ENCODE results near the gene EFEMP1.
"Not testable (repeated sequence)": the region's sequence is repeated elsewhere in the genome, so short reads cannot be mapped to it uniquely, and the experiment has no call there.

The EFEMP1 gene

DNA sequence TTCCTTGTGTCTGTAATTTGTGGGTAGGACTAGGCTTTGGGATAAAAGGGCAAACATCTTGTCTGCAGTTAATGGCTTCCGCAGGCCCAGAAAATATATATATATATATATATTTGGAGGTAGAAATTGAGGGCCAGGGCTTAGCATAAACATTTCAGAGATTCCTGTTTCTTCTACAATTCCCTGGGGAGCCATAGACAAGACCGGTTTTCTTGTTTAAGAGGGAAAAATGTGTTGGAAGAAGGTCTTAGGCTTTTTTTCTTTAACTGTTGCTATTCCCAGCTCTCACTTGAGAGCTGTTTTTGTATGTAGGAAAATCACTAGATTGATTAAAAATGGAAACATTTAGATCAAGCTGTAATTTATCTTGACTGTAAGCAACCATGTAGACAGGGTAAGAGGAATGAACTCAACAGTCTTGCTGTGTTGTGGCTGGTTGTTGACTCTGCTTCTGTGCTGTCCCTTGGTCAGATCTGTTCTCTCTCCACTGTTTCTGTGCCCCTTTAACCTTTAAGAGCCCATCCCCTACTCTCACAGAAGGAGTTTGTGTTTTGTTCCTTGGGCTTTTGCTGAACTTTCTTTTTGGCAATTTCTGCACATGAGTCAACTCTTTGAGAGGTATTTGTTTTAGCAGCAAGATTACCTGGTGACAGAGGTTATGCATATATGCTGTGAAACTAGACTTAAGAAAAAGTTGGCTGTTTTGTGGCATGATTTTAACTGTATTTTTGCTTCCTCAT lies 58.3 kb downstream of the EFEMP1 start:
- no peak for DNase-seq (ENCODE audit: low read depth in 2 of 2)

DNA sequence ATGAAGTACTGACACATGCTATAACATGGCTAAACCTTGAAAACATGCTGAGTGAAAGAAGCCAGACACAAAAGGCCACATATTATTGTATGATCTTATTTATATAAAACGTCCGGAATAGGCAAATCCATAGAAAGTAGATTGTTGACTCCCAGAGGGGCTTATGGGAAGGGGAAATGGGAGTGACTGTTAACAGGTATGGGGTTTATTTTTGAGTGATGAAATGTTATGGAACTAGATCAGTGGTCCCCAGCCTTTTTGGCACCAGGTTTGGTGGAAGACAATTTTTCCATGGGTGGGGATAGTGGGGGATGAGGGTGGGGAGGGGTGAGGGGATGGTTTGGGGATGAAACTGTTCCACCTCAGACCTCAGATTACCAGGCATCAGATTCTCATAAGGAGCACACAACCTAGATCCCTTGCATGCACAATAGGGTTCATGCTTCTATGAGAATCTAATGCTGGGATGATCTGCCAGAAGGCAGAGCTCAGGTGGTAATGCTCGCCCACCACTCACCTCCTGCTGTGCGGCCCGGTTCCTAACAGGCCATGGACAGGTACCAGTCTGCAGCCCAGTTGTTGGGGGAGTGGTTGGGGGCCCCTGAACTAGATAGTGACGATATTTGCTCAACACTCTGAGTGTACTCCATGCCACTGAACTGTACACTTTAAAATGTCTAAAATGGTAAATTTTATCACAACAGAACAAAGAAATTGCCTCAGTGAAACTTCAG lies 59.1 kb downstream of the EFEMP1 start:
- no peak for DNase-seq (ENCODE audit: low read depth in 2 of 2)

DNA sequence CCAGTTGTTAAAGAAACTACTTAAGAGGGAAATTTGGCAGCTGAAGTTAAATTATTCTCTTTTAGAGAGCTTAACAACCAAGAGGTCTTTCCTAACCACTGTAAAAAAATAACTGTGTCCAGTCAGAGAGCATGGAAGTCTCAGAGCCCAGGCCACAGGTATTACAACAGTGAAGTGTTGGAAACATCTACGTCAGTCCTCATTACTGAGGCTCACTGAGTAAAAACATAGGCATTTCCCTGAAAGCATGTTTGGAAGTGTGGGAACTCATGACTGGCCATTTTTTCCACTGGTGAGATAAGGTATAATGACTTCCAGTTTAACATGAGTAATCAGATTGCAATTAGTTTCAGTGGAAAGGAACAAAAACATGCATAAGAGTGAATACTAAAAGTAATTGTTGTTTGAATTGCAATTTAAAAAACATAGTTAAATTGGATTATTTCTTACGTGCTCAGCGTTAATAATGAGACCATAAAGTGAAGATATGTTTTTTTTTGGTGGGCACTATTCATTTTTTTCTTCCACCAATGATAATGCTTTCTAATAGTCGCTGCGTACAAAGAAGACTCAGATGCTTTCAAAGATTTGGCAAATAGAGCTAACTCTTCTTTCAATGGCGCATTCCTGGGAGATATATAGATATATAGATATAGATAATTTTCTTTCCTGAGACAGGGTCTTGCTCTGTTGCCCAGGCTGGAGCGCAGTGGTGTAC lies 60.8 kb downstream of the EFEMP1 start:
- DNase-seq (ENCODE audit: low read depth in 2 of 2) = no peak

DNA sequence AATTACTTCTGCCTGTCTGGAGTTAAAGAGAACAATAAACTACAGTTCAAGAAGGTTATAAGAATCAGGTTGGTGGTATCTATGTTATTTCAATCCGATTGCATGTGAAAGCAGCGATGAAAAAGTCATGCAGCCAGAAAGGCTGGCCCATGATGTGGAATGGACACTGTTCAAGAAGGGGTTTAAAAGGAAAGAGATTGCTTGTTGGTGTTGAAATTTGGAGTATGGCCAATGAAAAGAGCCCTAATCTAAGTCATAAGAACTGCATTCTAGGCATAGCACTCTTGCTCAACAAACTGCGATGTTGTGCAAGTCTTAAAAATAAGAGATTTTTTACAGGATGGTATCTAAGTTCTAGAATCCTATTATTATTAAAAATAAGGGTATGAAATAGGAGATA lies 61.3 kb downstream of the EFEMP1 start:
- no peak for DNase-seq (ENCODE audit: low read depth in 2 of 2)

DNA sequence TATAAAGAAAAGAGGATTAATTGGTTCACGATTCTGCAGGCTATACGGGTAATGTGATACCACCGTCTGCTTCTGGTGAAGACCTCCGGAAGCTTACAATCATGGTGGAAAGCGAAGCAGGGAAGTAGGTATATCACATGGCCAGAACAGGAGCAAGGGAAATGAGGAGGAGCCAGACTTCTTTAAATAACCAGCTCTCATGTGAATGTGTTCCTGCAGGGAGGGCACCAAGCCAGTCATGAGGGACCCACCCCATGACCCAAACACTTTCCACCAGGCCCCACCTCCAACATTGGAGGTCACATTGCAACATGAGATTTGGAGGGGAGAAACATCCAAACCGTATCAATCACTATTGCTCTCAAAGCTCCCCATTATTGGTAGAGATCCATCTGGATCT lies 61.8 kb downstream of the EFEMP1 start:
- DNase-seq (ENCODE audit: low read depth in 2 of 2) = no peak

DNA sequence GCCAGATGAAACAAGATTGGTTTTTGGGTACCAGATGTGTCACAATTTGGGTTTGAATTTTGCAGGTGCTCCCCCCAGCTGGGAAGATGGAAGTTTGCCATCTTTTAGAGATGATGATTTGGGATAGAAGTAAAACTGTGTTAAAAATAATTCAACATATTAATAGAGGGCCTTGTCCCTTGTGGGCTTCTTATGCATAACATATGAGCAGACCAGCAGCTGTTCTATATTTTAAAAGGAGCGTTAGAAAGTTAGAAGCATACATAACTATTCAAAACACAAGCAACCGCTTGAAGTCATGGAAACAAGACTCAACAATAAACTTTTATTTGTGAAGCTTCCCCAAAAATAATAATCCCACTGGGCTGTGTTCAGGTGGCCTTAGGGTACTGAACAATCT lies 62.8 kb downstream of the EFEMP1 start:
- DNase-seq (ENCODE audit: low read depth in 2 of 2) = no peak

DNA sequence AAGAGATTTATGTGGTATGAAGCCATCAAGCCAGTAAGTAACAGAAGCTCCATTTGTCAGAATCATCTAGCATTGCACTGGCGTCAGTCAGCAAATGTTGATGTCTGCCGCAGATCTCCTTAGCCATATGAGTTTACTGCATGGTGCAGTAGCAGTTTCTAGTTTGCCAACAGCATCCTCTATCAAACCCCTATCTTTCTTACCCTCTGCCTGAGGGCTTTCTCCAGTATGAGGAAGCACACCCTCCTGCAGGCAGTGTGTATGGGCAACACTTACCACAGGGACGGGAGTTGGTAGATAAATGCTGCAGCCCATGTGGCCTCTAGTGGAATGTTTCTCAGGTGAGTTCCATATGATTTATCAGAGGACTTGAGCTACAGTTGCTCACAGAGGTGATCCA lies 63.7 kb downstream of the EFEMP1 start:
- DNase-seq (ENCODE audit: low read depth in 2 of 2) = no peak

DNA sequence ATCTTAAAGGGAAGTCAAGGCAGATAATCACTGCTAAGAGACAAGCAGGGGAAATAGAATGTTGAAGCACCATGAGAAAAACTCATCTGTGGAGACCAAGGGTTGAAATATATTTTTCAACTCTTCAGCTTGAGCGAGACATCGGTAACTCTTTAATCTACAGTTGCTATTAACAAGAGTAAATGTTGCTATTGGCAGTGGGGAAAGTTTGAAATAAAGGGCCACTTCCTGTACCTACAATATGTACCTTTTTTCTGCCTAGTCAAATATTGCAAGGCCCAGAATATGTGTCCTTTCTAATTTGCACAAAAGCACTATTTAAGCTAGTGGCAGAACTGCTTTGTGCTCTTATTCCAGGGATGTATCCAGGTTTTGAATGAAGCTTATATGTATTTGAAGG lies 65.8 kb downstream of the EFEMP1 start:
- no peak for DNase-seq (ENCODE audit: low read depth in 2 of 2)

DNA sequence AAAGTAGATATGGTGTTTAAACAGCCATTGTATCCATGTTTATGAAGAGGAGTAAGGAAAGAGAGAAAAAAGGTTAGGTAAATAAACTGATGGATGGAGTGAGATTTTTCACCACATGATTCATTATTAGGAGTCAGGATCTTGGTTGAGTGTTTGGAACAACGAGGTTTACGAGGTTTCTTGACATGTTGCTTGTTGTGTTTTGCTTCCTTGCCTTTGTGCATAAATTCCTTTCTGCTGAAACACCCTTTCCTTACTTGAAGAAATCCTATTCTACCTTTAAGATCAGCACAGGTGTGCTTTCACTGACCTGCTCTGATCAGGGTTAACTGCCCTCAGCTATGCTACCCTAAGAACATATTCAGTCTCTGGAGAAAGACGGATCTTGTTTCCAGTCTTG lies 66.6 kb downstream of the EFEMP1 start:
- DNase-seq (ENCODE audit: low read depth in 2 of 2) = no peak

DNA sequence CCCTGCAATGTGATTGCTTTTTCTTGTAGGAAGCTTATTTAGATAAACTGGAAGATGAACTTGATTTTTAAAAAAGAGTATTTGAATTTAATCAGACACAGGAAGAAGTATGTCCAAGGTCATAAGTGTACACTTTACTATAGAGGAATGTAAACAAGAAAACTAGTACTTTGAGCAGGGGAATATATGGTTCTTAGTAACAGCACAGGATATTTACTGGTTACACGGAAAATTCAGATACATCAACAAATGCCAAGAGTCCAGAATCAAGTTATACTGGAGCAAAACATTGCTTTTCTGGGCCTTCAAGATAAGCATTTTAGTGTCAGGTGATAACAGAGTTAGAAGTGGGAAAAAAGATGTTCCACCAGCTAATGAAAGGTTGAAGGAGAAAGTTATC lies 75.5 kb downstream of the EFEMP1 start:
- DNase-seq (ENCODE audit: low read depth in 2 of 2) = no peak

DNA sequence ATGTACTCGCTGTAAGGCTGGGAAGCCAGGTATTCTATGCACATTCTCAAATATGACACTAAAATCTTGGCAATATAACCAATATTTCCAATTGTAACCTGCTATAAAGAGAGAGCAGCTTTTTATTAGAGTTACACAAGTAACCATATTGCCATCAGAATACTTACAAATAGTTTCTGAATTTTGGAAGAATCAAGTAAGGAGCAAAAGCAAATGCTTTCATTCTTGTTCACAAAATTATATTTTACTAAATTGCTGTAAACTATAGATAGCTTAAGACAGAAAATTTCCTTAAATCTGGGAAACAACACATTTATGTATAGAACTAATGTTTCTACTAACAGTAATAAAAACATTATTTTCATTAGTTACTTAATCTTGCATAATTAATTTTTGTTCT lies 77.2 kb downstream of the EFEMP1 start:
- no peak for DNase-seq (ENCODE audit: low read depth in 2 of 2)

DNA sequence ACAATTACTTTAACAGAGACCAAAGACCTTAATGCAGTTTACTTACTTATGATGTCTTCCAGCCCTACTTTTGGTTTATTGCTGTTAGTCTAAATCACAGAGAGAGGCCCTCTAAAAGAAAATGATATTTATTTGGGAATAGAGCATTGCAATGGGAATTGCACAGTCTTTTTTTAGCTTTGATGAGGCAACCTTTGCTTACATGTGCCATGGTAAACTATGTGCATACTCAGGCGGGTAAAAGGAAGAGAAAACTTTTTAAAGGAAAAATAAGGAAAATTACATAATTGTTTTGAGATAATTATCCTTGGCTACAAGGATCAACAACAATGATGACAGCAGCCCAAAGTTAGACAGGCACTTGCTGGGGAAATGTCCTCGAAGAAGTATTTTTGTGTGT lies 78.6 kb downstream of the EFEMP1 start:
- DNase-seq (ENCODE audit: low read depth in 2 of 2) = no peak

DNA sequence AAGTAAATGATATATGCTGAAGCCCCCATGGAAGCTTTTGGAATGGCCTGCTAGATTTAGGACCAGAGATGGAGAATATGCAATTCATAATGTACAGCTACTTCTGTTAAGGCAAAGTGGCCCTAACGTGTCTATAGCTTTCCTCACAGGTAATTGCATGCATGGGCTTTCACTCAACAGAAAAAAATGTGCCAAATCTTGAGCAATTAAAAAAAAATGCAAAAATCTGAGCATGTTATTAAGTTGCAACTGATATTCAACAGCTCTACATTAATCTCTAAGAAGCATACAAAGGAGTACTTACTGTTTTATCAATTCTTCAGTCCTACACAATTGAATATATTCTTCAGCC lies 79.6 kb downstream of the EFEMP1 start:
- DNase-seq (ENCODE audit: low read depth in 2 of 2) = no peak

DNA sequence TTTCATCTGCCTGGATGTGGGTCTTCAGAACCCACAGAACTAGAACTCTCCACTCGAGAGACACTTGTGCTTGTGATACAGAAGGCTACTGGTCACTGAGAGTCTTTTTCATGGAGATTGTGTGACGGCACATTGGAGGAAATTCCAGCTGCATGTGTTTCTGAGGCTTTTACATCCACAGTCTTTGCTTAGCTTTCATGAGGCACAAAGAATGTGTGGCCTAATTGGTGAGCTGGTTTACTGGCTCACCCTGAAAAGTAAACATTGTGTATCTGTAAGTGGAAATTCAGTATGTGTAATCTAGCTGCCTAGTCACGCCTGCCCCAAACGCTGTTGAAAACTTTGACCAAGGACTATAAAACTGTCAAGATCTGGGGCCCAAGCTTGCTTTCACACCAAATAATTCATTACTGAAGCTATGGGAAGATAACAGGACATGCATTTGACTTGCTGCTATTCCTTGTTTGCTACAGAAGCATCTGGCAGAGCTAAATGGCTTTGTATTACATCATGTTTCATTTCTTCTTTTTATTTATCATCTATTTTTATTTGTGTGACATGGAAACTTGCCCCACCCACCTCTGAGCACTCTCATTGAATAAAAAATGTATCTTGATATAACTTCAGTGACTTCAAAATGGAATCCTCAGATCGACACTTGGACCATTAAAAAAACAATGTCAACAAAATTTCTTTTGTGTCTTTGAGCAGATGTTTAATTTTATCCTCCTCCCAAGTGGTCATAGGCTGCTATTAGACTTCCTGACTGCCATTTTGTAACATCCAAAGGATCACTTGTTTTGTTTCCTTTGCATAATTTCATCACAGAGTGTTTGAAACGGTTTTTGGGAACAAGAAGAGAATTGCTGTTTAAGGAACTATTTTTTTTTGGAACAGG lies 80.2 kb downstream of the EFEMP1 start:
- DNase-seq (ENCODE audit: low read depth in 2 of 2) = no peak

DNA sequence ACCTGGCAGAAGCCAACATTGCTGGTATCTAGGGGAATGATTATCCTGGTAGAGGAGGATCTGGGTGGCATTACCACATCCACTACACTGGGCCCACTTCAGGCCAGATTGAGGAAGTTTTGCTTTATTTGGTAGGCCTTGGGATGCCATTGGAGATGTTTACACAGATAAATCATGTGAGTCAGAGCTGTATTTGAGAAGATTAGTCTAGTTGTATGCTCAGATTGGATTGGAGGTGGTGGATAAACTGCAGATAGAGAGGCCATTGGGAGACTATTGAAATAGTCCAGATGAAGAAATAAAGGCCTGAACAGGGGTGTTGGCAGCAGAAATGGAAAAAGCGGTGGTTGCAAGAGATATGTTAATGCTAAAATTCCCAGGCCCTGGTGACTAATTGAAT lies 81.5 kb downstream of the EFEMP1 start:
- DNase-seq (ENCODE audit: low read depth in 2 of 2) = no peak

DNA sequence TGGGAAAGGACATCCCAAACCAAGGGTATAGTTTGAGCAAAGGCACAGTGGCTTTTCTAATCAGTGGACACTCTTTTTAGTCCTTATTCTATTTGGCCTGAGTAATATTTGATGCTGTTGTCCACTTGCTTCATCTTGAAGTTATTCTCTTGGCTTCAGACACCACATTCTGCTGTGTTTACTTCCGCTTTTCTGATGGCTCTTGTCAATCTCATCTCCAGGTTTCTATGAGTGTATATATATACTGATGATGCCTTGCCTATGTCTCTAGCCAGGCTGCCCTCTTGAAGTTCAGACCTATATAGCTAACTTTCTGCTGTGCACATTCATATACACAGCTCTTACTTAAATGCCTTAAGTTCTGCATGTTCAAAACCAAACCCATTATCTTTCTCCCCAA lies 83.1 kb downstream of the EFEMP1 start:
- no peak for DNase-seq (ENCODE audit: low read depth in 2 of 2)

DNA sequence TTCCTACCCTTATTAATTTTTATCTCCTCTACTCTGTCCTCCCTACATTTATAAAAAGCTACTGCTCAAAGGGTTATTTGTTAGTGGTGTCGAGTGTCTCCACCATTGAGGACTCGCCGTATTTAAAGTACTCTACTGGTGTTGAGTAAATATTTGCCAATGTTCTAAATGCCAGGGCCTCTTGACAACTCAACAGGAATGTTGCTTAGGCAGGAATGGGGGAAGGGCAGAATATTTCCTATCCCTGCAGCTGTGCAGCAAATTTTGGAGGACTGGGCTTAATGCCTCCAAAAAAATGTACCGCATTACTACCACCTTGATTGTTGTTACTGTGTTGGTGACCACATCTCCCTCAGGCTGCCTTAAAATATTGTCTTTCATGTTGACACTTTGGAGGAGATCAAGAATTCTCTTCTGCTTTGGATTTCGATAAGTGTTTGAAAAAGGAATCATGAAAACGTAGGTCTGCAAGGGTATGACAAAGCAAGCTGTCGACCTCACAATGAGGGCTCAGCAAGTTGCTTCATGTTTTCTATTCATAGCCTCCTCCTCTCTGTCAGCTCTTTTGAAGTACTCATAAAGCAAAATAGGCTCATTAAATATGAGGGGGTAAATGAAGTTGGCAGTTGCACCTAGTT lies 84.3 kb downstream of the EFEMP1 start:
- no peak for DNase-seq (ENCODE audit: low read depth in 2 of 2)

DNA sequence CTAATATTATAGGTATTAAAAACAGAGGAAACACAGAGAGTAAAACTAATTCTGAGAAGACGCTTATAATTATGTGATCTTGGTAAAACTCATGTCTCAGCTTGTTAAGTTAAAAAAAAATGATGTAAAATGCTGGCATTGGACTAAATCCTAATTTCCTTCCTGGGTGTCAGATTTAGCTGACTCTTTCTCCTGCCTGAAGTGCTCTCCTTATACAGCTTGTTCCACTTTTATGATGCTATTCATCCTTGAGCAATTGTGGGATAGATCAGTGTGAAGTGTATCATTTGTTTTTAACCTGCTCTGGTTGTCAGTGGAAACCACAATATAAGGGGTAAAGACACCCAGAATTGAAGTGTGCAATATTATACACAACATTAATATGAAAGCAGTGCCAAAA lies 84.9 kb downstream of the EFEMP1 start:
- DNase-seq (ENCODE audit: low read depth in 2 of 2) = no peak

DNA sequence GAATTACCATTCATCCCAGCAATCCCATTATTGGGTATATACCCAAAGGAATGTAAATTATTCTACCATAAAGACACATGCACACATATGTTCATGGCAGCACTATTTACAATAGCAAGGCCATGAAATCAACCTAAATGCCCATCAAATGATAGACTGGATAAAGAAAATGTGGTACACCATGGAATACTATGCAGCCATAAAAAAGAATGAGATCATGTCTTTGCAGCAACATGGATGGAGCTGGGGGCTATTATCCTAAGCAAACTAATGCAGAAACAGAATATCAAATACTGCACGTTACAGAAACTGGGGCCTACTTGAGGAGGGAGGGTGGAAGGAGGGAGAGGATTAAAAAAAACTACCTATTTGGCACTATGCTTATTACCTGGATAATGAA lies 85.5 kb downstream of the EFEMP1 start:
- DNase-seq (ENCODE audit: low read depth in 2 of 2) = not testable (repeated sequence)

DNA sequence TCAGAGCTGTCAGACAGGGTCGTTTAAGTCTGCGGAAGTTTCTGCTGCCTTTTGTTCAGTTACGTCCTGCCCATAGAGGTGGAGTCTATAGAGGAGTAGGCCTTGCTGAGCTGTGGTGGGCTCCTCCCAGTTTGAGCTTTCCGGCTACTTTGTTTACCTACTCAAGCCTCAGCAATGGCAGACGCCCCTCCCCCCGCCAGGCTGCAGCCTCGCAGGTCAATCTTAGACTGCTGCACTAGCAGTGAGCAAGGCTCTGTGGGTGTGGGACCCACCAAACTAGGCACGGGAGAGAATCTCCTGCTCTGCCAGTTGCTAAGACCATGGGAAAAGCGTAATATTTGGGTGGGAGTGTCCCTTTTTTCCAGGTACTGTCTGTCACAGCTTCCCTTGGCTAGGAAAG lies 86.5 kb downstream of the EFEMP1 start:
- DNase-seq (ENCODE audit: low read depth in 2 of 2) = no peak

DNA sequence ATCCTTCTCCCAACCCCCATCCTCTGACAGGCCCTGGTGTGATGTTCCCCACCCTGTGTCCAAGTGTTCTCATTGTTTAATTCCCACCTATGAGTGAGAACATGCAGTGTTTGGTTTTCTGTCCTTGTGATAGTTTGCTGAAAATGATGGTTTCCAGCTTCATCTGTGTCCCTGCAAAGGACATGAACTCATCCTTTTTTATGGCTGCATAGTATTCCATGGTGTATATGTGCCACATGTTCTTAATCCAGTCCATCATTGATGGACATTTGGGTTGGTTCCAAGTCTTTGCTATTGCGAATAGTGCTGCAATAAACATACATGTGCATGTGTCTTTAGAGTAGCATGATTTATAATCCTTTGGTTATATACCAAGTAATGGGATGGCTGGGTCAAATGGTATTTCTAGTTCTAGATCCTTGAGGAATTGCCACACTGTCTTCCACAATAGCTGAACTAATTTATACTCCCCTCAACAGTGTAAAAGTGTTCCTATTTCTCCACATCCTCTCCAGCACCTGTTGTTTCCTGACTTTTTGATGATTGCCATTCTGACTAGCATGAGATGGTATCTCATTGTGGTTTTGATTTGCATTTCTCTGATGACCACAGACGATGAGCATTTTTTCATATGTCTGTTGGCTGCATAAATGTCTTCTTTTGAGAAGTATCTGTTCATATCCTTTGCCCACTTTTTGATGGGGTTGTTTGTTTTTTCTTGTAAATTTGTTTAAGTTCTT lies 91.7 kb downstream of the EFEMP1 start:
- not testable (repeated sequence) for DNase-seq (ENCODE audit: low read depth in 2 of 2)

Measured in stimulated activated CD8-positive, alpha-beta memory T cell treated with anti-CD3 and anti-CD28 coated beads, Interleukin-2, amount 100 ng/mL, for 48 hours (primary cell).